H1 (cell line): ENCODE data around the gene CD52.

Source experiments
- ASH2L ChIP-seq: fragments of 200-600, 300-600 bp; sonication (generic); IDR thresholded peaks from one replicate; pipeline ENCODE4 v1.7.1; 2017; ENCODE audit warnings: low read length
- CBX5 ChIP-seq: fragments of 300-800, 300-1000 bp; sonication (generic); IDR thresholded peaks from 2 replicates; pipeline ENCODE4 v1.7.1; 2016; ENCODE audit warnings: antibody characterized with exemption, low read length, low read depth
- FOSL1 ChIP-seq: IDR thresholded peaks from 2 replicates; pipeline ENCODE4 v1.6.1; 2011; ENCODE audit warnings: mild to moderate bottlenecking, low read depth, low read length, moderate library complexity; ENCODE audit not compliant: insufficient read depth
- GABPA ChIP-seq: IDR thresholded peaks from 2 replicates; pipeline ENCODE4 v1.6.1; 2011; ENCODE audit warnings: mild to moderate bottlenecking, low read length, moderate library complexity, borderline replicate concordance; ENCODE audit not compliant: insufficient read depth
- POLR2A ChIP-seq, 2 experiments: IDR thresholded peaks; 1 replicate in 1 of 2; 2 replicates in 1 of 2; pipeline ENCODE4 v1.6.1; 2011; ENCODE audit warnings: low read depth in 2 of 2, low read length in 2 of 2, mild to moderate bottlenecking in 2 of 2; ENCODE audit errors: control extremely low read depth in 1 of 2
- RAD21 ChIP-seq, 2 experiments: IDR thresholded peaks in 1 of 2; conservative IDR thresholded peaks in 1 of 2; 2 replicates each; pipeline ENCODE4 v1.6.1; 2011; ENCODE audit warnings: low read depth in 2 of 2, low read length in 2 of 2, improper control_type of control experiment in 1 of 2, inconsistent platforms in 1 of 2, mild to moderate bottlenecking in 1 of 2, moderate library complexity in 1 of 2
- SUZ12 ChIP-seq: fragments of 200-600 bp; sonication (generic); IDR thresholded peaks from 2 replicates; pipeline ENCODE4 v1.6.1; 2012; ENCODE audit warnings: mild to moderate bottlenecking, inconsistent platforms, low read length, moderate library complexity, mixed read lengths
- TF ChIP-seq, protein P1 (sequence below), 3 experiments: IDR thresholded peaks; 1 replicate in 2 of 3; 2 replicates in 1 of 3; pipeline versions ENCODE4 v1.5.1 to v1.6.1; 2011; ENCODE audit warnings: low read length in 3 of 3, mild to moderate bottlenecking in 3 of 3, inconsistent platforms in 2 of 3, low read depth in 1 of 3, moderate library complexity in 1 of 3; ENCODE audit not compliant: insufficient read depth in 1 of 3; ENCODE audit errors: control extremely low read depth in 1 of 3
- TF ChIP-seq, protein P2 (sequence below): IDR thresholded peaks from 2 replicates; pipeline ENCODE4 v1.6.1; 2012; ENCODE audit warnings: inconsistent platforms

DNA sequence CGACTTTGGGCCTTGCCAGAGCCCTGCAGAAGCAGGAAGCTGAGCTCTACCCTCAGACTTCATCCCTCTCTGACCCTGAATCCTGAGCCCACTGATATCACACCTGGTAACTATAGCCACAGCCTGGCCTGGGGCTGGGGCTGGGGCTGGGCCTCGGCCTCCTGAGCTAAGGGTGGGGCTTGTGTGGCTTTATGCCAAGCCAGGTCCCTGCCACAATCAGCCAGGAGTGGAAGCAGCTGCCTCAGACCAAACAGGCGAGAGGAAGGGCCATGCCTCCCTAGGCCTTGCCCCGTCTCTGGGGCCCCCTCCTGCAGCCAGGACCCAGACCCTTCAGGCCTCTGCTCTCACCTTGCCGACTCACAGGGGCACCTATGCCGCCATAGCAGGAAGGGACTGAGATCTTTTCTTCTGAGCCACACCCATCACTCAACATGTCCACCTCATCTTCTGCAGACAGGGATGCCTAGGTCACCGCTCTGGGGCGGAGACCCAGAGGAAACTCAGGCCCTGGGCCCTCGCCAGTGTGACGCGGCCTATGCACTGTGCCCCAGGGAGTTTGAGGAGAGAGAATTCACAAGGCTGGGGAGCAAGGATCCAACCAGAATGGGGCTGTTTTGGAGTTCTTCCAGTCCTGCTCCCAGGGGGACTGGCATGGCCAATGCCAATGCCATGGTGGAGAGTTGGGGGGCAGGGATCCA lies 17.0 kb upstream of the CD52 start:
- TF ChIP-seq, protein P1, sequence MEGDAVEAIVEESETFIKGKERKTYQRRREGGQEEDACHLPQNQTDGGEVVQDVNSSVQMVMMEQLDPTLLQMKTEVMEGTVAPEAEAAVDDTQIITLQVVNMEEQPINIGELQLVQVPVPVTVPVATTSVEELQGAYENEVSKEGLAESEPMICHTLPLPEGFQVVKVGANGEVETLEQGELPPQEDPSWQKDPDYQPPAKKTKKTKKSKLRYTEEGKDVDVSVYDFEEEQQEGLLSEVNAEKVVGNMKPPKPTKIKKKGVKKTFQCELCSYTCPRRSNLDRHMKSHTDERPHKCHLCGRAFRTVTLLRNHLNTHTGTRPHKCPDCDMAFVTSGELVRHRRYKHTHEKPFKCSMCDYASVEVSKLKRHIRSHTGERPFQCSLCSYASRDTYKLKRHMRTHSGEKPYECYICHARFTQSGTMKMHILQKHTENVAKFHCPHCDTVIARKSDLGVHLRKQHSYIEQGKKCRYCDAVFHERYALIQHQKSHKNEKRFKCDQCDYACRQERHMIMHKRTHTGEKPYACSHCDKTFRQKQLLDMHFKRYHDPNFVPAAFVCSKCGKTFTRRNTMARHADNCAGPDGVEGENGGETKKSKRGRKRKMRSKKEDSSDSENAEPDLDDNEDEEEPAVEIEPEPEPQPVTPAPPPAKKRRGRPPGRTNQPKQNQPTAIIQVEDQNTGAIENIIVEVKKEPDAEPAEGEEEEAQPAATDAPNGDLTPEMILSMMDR (IDR thresholded peaks at IDR 0.05; ENCODE audit: control extremely low read depth in 1 of 3, insufficient read depth in 1 of 3, low read depth in 1 of 3, low read length in 3 of 3), result no peak
- no peak for TF ChIP-seq CBX5
- TF ChIP-seq RAD21 (IDR thresholded peaks at IDR 0.05 in 1 of 2, conservative IDR thresholded peaks at IDR 0.05 in 1 of 2; ENCODE audit: low read depth in 2 of 2, low read length in 2 of 2), result no peak
- TF ChIP-seq FOSL1, result no peak
- TF ChIP-seq SUZ12, result no peak
- no peak for TF ChIP-seq GABPA
- TF ChIP-seq POLR2A (IDR thresholded peaks at IDR 0.05; ENCODE audit: control extremely low read depth in 1 of 2, low read depth in 2 of 2, low read length in 2 of 2), result no peak
- TF ChIP-seq, protein P2, sequence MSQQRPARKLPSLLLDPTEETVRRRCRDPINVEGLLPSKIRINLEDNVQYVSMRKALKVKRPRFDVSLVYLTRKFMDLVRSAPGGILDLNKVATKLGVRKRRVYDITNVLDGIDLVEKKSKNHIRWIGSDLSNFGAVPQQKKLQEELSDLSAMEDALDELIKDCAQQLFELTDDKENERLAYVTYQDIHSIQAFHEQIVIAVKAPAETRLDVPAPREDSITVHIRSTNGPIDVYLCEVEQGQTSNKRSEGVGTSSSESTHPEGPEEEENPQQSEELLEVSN, result no peak
- TF ChIP-seq ASH2L, result no peak
